AG04449 (cell line): ENCODE data around the gene GPA33.

Experiments used
- CTCF ChIA-PET: fragments of 350-600 bp; formaldehyde crosslinking; extraction: SDS; loops from one replicate; lab custom pipeline; 2021; ENCODE audit warnings: antibody characterized with exemption; lab: Yijun Ruan, JAX
- POLR2A ChIA-PET: fragments of 400-600, 350-600 bp; formaldehyde crosslinking; extraction: SDS; loops from one replicate; lab custom pipeline; 2020; ENCODE audit warnings: antibody characterized with exemption, inconsistent platforms; lab: Yijun Ruan, JAX
- DNase-seq: peaks from one replicate; pipeline ENCODE4 v3.0.0-alpha.2; 2010; ENCODE audit warnings: low read depth, low spot score
- H3K4me3 ChIP-seq: 2 replicates; pipeline ENCODE4 v1.5.1; 2011; ENCODE audit warnings: low read depth, mild to moderate bottlenecking, control low read depth, low read length
- TF ChIP-seq, protein P1 (sequence below): IDR thresholded peaks from one replicate; pipeline ENCODE4 v1.5.1; 2011; ENCODE audit warnings: mild to moderate bottlenecking, moderate library complexity, low read length, control low read depth, inconsistent platforms; ENCODE audit not compliant: insufficient read depth; ENCODE audit errors: missing control alignments

GPA33 gene

DNA sequence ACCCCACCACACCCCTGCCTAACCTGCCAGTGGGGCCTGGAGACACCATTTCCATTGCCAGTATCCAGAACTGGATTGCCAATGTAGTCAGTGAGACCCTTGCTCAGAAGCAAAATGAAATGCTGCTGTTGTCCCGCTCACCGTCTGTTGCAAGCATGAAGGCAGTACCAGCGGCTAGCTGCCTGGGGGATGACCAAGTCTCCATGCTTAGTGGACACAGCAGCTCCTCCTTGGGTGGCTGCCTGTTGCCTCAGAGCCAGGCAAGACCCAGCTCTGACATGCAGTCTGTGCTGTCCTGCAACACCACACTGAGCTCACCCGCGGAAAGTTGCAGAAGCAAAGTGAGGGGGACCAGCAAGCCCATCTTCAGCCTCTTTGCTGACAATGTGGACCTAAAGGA lies 37.1 kb upstream of the GPA33 start:
- H3K4me3 ChIP-seq: no peak overlapping the region
- TF ChIP-seq, protein P1, sequence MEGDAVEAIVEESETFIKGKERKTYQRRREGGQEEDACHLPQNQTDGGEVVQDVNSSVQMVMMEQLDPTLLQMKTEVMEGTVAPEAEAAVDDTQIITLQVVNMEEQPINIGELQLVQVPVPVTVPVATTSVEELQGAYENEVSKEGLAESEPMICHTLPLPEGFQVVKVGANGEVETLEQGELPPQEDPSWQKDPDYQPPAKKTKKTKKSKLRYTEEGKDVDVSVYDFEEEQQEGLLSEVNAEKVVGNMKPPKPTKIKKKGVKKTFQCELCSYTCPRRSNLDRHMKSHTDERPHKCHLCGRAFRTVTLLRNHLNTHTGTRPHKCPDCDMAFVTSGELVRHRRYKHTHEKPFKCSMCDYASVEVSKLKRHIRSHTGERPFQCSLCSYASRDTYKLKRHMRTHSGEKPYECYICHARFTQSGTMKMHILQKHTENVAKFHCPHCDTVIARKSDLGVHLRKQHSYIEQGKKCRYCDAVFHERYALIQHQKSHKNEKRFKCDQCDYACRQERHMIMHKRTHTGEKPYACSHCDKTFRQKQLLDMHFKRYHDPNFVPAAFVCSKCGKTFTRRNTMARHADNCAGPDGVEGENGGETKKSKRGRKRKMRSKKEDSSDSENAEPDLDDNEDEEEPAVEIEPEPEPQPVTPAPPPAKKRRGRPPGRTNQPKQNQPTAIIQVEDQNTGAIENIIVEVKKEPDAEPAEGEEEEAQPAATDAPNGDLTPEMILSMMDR: no peak
- POLR2A ChIA-PET: no interaction called here
- CTCF ChIA-PET: no interaction called here
- DNase-seq: no peak

DNA sequence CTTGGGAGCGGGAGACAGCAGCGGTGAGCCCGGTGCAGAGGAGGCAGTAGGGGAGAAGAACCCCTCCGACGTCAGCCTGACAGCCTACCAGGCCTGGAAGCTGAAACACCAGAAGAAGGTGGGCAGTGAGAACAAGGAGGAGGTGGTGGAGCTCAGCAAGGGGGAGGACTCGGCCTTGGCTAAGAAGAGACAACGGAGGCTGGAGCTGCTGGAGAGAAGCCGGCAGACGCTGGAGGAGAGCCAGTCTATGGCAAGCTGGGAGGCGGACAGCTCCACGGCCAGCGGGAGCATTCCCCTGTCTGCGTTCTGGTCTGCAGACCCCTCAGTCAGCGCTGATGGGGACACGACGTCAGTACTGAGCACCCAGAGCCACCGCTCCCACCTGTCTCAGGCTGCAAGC lies 36.6 kb upstream of the GPA33 start:
- ChIA-PET CTCF (no interaction called here), POLR2A (no interaction called here)
- TF ChIP-seq, protein P1: no peak
- H3K4me3 ChIP-seq: no peak overlapping the region
- DNase-seq: no peak

DNA sequence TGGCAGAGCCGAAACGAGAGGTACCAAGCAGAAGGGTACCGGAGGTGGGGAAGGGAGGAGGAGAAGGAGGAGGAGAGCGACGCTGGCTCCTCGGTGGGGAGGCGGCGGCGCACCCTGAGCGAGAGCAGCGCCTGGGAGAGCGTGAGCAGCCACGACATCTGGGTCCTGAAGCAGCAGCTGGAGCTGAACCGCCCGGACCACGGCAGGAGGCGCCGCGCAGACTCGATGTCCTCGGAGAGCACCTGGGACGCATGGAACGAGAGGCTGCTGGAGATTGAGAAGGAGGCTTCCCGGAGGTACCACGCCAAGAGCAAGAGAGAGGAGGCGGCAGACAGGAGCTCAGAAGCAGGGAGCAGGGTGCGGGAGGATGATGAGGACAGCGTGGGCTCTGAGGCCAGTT lies 36.1 kb upstream of the GPA33 start:
- no peak overlapping the region for H3K4me3 ChIP-seq
- ChIA-PET CTCF (no interaction called here), POLR2A (no interaction called here)
- TF ChIP-seq, protein P1: no peak
- DNase-seq: no peak

DNA sequence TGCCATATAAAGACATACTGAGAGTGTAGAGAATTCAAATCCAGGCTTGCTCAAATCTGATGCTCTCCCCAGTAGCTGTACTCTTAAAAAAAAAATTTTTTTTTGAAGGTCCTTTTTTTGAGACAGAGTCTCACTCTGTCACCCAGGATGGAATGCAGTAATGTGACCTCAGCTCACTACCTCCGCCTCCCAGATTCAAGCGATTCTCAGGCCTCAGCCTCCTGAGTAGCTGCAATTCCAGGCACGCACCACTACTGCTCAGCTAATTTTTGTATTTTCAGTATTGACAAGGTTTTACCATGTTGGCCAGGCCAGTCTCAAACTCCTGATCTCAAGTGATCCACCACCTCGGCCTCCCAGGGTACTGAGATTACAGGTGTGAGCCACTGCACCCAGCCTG lies 32.4 kb upstream of the GPA33 start:
- DNase-seq: no peak
- H3K4me3 ChIP-seq: no peak overlapping the region
- TF ChIP-seq, protein P1: no peak
- ChIA-PET POLR2A (no interaction called here), CTCF (no interaction called here)

DNA sequence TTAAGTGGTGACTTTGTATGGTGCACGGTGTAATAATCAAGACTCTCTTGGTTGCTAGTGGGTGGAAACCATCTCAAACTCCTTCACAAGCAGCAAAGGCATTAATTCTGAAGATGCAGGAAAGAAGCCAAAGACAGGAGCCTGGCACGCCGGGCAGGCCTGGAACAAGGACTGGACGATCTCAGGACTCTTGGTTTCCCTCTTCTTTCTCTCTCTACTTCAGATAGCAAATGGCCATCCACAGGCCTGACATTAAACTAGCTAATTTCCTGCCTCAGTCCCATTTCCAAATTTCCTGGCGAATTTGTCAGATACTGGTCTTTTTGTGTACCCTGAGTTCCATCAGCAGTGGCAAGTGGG lies 31.9 kb upstream of the GPA33 start:
- no peak overlapping the region for H3K4me3 ChIP-seq
- TF ChIP-seq, protein P1: no peak
- CTCF ChIA-PET: no interaction called here
- POLR2A ChIA-PET: no interaction called here
- no peak for DNase-seq

DNA sequence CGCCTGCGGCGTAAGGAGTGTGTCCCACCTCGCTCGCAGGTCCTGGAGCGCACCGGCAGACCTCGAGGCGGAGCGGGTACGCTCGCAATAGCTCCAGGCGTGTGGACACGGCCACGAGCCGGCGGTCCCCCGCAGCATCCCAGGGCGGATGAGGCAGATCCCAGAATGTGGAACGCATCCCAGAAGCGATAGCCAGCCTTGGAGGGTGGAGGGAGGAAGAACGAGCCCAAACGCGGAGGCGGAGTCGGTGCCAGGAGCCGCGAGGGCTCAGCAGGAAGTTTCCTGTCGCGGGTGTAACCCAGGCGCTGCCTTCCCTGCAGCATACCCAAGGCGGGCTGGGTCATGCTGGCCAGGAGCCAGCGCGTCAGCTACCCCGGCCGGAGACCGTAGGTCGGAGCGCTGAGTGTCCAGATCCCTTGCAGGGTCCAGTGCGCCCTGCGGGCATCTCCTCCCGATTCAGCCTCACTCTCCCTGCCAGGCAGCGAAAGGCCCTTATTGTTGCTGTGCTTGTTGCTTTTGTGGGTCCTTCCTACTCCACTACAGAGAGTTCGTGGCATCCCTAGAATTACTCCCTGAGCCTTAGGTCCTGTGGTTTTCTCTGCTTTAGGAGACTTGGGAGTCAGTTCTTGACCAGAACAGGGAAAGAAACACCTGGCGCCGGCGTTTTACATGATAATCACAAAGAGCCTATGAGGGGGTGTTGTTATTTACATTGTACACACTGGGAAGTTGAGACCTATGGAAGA lies 31.4 kb upstream of the GPA33 start:
- POLR2A ChIA-PET: no interaction called here
- TF ChIP-seq, protein P1: no peak
- H3K4me3 ChIP-seq: no peak overlapping the region; the same call in 1 of the 2 replicates
- DNase-seq: no peak
- CTCF ChIA-PET: no interaction called here
